Measurements from ENCODE around the gene ANKRD34B.
"Not testable (repeated sequence)": the region's sequence is repeated elsewhere in the genome, so short reads cannot be mapped to it uniquely, and the experiment has no call there.

ANKRD34B gene

DNA sequence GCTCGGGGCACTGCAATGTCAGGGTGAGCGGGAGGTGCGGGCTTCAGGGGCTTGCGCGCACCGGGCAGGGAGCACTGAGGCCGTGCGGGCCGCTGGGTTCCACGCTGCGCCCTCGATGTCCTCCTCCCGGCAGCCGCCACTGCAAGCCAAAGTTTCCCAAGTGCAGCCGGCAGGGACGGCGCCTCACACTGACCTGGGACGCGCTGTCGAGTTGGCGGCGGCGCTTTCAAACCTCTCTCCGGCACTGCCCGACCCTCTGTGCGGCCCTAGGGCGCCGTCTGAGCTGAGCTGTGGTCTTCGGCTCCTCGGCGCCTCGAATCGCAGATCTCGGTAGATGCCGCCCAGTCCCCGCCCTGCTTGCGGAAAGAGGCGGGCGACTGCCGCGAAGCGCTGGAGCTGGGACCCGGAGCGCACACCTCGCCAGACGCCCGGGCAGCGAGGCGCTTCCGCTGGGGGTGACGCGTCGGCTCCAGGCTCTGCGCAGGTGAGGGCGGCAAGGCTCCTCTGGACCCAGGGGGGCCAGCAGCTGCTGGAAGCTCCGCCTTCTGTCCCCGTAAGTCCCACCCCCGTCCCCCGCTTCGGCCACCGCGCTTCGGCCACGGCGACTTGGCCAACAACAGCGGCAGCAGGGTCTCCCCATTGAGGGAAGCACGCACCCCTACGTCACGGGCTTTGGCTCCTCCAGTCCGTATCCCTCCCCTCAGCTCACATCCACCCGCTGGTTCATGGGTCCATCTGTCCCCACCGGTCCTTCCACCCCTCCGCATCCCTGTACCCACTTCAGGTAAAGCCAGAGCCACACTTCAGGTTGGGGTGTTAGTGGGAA, at the start of gene ANKRD34B:
ANKRD34B (minus strand) TSS at position 320 of the 826 bp plus-strand sequence. CDS start 10,261 bp downstream, outside the sequence.
- no peak for DNase-seq (ENCODE audit: low read depth)

DNA sequence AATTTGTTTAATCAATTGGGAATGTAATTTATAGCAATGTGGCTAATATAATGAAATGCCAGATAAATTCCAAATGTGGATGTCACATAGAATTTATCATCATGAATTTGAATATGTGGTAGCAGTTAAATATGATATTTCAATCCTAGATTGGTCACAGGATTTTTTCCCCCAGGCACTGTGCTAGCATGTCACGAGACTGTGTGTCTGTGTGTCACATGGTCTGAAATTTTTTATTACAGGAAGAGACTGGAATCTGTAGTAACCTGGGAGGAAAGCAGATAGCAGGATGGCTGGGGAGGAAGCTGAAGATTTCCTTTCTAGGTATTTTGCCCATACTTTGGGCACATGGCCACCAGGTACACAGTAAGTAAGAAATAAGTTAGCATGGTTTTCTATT, 49.0 kb upstream of the ANKRD34B start:
- no peak for DNase-seq (ENCODE audit: low read depth)

DNA sequence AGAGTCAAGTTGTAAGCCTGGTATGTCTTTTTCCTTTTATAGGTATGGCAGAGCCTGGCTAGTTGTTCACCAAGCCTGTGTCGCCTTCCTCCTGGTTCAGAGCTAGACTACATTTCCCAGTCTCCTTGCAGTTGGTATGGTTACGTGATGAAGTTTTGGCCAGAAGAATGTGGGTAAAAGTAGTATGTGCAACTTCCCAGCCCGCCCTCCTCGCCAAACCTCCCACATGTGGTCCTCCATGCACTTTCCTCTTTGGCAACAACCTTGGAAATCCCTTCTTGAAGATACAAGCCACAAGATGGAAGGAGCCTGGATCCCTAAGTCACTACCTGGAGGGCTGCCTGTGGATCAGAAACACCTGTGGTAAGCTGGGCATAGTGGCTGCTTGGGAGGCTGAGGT, 48.4 kb upstream of the ANKRD34B start:
- DNase-seq (ENCODE audit: low read depth): no peak

DNA sequence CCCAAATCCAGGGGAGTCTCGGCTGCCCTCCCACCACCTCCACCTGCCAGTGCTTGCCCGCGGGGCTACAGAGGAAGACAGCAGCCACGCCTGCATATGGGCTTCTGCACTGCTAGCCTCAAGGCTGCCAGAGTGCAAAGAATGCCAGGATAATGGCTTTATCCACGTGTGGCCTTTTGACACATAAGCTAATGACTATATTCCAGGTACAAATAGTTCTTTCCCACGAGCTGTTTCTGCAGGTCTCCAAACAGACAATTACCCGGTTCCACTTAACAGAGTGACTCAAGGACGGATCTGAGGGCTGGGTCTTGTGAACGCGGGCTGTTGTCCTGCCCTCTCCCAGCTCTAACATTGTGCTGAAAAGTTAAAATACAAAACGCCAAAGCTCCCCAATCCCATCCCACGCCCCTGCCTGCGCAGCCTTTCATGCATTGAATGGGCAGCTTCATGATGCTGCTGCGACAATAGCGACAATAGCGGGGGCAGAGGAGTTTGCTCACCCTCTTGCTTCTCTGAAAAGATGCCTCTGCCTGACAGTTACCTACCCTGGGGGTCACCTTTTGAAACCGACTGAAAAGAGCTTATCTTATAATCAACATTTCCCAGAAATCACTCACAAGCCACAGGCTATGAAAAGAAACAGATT, 45.3 kb upstream of the ANKRD34B start:
- DNase-seq (ENCODE audit: low read depth): no peak

DNA sequence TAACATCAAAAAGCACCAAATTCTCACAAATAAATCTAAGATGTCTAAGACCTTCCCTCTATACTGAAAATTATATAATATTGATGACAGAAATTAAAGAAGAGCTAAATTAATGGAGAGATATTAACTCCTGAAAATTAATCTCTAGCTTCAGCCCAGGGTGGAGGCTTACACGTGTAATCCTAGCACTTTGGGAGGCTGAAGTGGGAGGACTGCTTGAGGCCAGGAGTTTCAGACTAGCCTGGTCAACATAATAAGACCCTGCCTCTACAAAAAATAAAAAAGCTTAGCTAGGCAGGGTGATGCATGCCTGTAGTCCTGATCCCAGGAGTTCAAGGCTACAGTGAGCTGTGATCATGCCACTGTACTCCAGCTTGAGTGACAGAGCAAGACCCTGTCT, 39.6 kb upstream of the ANKRD34B start:
- DNase-seq (ENCODE audit: low read depth): no peak

DNA sequence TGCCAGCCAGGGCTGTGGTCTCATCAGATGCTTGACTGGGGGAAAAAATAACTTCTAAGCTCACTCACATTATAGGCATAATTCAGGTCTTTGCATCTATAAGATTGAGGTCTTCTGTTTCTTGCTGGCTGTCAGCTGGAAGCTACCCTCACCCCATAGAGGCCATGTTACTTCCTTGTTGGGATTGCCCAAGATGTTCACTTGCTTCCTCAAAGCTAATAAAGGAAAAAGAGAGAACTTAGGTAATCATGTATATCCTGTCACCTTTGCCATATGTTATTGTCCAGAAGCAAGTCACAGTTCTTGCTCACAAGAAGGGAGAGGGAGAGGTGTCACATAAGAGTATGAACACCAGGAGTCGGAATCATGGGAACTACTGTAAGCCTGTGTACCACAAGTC, 38.7 kb upstream of the ANKRD34B start:
- no peak for DNase-seq (ENCODE audit: low read depth)

DNA sequence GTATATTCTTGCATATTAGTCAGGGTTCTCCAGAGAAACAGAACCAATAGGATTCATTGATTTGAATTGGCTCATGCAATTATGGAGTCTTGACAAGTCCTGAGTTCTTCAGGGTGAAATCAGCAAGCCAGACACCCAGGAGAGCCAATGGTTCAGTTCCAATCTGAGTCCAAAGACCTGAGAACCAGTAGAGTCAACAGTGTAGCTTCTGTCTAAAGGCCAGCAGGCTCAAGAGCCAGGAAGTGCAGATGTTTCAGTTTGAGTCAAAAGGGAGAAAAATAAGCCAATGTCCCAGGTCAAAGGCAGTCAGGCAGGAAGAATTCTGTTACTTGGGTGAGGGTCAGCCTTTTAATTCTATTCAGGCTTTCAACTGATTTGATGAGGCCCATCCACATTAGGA, 37.8 kb upstream of the ANKRD34B start:
- no peak for DNase-seq (ENCODE audit: low read depth)

DNA sequence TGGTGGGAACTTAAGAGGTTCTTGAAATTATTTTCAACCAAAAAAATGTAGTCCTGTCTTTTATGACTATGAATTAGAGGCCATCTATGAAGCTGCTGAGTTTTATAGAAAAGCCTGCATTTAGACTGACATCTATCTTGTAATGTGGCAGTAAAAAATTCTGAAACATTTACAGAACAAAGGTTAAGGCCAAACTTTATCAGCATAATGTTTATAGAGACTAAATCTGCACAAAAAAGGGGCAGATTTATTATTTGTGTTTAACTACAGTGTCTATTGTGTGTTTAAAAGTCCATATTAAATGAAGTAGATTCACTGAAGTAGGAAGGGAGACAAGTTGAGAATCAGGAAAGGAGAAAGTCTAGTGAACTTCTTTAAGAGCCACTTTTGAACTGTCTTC, 37.3 kb upstream of the ANKRD34B start:
- no peak for DNase-seq (ENCODE audit: low read depth)

DNA sequence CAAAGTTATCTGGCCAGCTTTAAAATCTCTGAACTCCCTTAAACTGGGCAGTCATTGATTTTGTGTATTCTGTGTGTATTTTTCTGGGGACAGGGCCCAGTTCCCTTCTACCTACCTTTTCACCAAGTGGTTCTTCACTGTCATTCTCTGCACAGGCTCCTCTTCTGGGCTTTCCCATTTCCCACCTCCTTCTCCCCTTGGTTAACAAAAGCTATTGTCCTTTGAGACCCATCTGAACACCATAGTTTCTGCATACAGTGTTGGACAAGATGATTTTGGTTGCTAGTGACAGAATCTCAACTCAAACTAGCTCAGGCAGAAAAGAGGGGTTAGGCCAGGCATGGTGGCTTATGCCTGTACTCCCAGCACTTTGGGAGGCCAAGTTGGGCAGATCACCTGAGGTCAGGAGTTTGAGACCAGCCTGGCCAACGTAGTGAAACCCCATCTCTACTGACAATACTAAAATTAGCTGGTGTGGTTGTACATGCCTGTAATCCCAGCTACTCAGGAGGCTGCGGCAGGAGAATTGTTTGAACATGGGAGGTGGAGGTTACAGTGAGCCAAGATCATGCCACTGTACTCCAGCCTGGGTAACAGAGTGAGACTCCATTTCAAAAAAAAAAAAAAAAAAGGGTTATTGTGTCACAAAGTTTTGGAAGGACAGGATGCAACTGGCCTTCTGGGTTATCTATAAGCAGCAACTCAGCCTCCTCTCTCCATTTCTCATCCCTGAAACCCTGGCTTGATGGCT, 31.0 kb upstream of the ANKRD34B start:
- DNase-seq (ENCODE audit: low read depth): no peak

DNA sequence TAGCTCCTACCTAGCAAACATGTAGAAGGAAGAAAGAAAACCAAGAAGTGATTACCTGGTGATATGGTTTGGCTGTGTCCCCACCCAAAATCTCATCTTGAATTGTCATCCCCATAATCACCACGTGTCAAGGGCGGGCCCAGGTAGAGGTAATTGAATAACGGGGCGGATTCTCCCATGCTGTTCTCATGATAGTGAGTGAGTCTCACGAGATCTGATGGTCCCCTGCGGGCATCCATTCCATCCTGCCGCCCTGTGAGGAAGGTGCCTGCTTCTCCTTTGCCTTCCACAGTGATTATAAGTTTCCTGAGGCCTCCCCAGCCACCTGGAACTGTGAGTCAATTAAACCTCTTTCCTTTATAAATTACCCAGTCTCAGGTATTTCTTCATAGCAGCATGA, 27.4 kb upstream of the ANKRD34B start:
- DNase-seq (ENCODE audit: low read depth): no peak

DNA sequence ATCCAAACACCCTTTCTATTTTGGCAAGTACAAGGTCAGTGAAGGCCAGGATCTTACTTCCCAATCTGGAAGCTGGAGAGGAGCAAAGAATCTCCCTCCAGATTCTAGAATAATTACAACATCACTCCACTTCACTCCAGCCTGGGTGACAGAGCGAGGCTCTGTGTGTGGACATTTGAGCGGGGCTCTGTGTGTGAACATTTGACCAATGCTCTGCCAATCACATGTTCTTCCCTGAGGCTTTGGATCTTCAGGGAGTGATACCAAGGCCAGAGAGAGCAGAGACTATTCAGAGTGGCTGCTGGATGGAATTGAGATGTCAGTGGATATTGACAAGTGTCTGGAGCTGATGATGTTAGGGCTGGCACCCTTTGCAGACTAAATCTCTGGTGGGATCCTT, 24.7 kb upstream of the ANKRD34B start:
- no peak for DNase-seq (ENCODE audit: low read depth)

DNA sequence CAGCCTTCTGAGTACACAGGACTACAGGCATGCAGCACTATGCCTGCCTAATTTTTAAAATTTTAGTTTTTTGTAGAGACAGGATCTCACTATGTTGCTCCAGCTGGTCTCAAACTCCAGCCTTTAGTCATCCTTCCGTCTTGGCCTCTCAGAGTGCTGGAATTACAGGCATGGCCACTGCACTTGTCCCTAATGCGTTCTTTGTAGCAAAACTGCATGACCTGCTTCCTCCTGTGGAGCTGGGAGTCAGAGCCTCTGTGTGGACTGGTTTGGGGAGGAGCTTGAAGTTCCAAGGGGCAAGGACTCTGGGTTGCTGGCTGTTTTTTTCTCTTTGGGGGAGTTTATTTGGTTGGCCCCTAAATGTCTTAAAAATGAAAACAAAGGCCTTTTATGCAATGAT, 22.7 kb upstream of the ANKRD34B start:
- DNase-seq (ENCODE audit: low read depth): no peak

DNA sequence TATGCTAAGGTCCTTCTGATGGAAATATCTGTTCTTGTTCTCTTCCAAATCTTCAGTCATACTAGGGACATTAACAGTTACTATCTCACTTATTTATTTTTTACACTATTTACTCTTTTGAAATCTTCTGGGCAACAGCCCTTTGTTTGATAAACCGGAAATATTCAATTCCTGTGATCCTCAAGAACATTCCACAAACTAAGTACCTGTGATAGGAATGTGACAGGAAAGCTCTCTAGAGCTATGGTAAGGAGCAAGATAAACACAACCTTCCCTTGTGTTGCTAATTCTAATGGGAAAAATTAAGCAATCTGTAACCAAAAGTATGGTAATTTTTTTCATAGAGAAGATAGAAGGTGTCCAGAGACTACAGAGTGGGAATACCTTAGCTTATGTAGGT, 22.0 kb upstream of the ANKRD34B start:
- no peak for DNase-seq (ENCODE audit: low read depth)

DNA sequence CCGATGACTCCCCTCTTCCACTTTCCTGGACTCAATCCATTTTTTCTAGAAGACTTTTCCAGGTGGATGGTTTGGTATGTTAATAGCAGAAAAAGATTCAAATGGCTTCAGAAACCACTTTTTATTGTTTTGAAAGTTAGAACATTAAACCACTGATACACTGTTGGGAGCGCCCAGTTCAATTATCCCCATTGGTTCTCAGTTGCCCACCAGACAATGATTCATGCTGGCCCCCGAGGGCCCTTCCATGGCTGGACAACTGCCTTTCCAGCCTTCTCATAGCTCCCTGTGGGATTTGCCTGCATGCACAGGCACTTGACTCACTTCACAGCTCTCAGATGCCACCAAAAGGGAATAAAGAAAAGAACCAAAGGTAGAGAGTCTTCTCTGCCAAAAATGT, 21.3 kb upstream of the ANKRD34B start:
- DNase-seq (ENCODE audit: low read depth): no peak

DNA sequence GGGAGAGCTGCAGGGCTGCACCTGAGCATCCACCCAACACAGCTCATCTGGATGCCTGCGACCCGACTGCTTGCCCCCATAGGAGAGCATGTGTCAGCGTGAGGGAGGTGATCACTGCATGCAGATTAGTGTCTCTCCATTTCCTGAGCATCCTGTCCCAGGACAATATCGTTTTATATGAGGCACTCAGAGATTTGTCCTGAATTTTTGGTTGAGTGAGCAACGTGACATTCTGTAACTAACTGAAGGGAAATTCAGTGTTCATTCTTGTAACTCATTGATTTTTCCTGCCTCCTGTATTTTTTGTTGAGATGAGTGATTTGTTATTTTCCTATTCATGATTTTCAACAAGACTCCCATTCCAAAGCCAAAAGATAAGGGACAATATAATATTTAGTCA, 20.7 kb upstream of the ANKRD34B start:
- no peak for DNase-seq (ENCODE audit: low read depth)

DNA sequence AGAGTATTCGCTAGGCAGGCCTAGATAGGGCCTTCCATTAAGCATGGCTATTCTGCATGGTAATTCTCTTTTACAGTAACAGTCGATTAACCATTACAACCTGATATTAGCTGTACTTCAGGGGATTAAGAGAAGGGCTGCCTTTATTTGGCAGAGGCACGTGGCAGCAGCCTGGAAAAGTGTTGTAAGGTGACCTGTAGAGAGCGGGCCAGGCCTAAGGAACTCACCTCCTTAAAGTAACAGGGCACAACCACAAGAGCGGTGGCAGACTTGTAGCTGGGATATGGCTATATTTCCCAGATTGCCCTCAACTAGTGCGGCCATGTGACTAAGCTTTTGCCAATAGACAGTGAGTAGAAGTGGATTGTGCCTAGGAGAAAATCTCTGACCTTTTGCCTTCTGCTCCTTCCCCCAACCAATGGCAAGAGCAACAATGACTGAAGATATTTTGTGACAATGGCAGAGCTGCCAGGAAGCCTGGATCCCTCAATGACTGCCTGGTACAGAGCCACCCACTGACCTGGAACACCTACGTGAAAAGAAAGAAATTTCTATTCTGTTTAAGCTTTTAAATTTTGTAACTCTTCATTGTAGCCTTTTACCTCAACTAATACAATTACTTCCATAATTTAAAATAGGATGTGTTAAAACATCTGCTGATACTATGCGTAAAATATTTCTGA, 18.9 kb upstream of the ANKRD34B start:
- DNase-seq (ENCODE audit: low read depth): no peak

DNA sequence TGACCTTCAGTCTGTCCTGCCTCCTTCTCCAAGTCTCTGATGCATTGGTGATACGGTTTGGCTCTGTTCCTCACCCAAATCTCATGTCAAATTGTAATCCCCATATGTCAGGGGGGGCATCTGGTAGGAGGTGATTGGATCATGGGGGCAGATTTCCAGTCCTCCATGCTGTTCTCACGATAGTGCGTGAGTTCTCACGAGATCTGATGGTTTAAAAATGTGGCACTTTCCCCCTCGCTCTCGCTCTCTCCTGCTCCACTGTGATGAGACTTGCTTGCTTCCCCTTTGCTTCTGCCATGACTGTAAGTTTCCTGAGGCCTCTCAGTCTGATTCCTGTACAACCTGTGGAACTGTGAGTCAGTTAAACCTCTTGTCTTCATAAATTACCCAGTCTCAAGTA, 14.7 kb upstream of the ANKRD34B start:
- DNase-seq (ENCODE audit: low read depth): no peak

DNA sequence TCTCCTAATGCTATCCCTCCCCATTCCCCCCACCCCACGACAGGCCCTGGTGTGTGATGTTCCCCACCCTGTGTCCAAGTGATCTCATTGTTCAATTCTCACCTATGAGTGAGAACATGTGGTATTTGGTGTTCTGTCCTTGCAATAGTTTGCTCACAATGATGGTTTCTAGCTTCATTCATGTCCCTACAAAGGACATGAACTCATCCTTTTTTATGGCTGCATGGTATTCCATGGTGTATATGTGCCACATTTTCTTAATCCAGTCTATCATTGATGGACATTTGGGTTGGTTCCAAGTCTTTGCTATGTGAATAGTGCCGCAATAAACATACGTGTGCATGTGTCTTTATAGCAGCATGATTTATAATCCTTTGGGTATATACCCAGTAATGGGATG, 10.2 kb upstream of the ANKRD34B start:
- not testable (repeated sequence) for DNase-seq (ENCODE audit: low read depth)

DNA sequence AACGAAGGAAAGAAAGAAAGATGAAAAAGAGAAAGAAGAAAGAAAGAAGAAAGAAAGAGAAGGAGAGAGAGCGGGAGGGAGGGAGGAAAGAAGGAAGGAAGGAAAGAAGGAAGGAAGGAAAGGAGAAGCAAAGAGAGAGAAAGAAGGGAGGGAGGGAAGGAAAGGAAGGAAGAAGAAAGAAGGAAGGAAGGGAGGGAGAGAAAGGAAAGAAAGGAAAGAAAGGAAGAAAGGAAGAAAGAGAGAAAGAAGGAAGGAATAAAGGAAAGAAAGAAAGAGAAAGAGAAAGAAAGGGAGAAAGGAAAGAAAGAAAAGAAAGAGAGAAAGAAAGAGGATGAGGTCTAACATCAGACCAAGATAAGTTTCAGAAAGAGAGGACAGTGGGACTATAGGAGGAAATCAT, 9.0 kb upstream of the ANKRD34B start:
- no peak for DNase-seq (ENCODE audit: low read depth)

DNA sequence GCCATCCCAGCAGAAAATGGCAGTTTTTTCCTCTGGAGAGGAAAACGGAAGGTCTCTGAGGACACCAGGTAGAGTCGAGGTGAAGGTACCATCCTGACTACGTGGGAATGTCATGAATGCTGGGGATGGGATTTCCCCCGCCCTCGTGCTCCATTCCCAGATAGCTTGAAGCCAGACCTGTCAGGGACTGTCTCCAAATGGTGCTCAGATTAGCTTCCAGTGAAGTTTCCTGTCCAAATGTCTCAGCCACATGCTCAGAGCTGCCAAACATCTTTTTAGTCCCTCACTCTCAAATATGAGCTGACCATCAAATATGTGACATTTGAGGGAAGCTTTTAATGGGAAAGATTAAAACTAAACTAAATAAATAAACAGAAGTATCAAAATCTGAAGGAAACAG, 7.6 kb upstream of the ANKRD34B start:
- DNase-seq (ENCODE audit: low read depth): no peak

DNA sequence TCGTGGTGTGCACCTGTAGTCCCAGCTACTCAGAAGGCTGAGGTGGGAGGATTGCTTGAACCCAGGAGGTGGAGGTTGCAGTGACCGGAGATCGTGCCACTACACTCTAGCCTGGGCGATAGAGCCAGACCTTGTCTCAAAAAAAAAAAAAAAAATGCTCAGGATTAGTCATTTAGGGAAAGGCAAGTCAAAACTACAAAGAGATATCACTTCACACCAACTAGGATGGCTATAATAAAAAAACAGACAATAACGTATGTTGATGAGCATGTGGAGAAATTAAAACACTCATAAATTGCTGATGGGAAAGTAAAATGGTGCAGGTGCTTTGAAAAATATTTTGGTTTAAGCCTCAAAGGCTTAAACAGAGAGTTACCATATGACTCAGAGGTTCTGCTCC, 6.3 kb upstream of the ANKRD34B start:
- no peak for DNase-seq (ENCODE audit: low read depth)

DNA sequence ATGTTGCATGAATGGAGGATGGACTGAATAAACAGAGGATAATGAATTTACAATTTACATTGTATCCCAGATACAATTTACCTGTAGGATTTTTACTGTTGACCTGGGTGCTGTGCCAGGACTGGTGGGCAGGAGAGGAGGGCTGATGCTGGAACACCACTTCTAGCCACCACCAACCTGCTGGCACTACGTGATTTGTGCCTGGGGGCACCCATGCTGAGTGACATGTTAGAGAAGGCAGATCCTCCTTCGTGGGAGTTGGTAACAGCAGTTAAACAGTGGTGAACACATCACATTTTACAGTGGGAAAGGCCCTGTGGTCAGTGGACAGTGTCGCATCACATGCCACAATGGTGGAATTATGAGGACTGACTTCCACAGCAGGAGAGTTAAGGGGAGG, 3.0 kb upstream of the ANKRD34B start:
- no peak for DNase-seq (ENCODE audit: low read depth)

Data from activated T-helper 1 cell treated with Interleukin-2 at 50 U/mL for 16 hours (primary cell).